ENCODE data around the gene VAV2.

GRCh38 chr9:133939845-133940244, 52.3 kb downstream of the VAV2 start:
- no peak for TF ChIP-seq CTCF (IDR thresholded peaks at IDR 0.05)
- no peak for TF ChIP-seq POLR2A (IDR thresholded peaks at IDR 0.05)
- no peak for TF ChIP-seq POLR2AphosphoS5 (IDR thresholded peaks at IDR 0.05; ENCODE audit: insufficient read depth in 1 of 2, low read depth in 1 of 2)
